CD14-positive monocyte (primary cell): ENCODE results near the gene MORF4L1. TPM values are rescaled to one million over a fixed set of nuclear protein-coding genes. Genes with fewer than 3 reads are reported as not detected.

ENCODE experiments used
- DNase-seq, 3 donors: peaks; one replicate each; pipeline ENCODE4 v3.0.0-alpha.2; 2011 to 2022
- H2AFZ ChIP-seq: 2 replicates; pipeline ENCODE4 v1.6.0; 2012; ENCODE audit warnings: mild to moderate bottlenecking, low read depth, low read length, inconsistent platforms; ENCODE audit not compliant: insufficient read depth, poor library complexity, severe bottlenecking
- H3K27ac ChIP-seq, 2 donors: 1 replicate in 1 of 2; 2 replicates in 1 of 2; pipeline ENCODE4 v1.5.1; 2012 to 2013; ENCODE audit warnings: low read length in 2 of 2, control low read depth in 1 of 2, inconsistent platforms in 1 of 2, low read depth in 1 of 2, mild to moderate bottlenecking in 1 of 2
- H3K27me3 ChIP-seq, 2 donors: one replicate each; pipeline versions ENCODE4 v1.6.0 to v1.6.1; 2011 to 2013; ENCODE audit warnings: low read length in 2 of 2; ENCODE audit not compliant: control insufficient read depth in 2 of 2, insufficient read depth in 2 of 2
- H3K36me3 ChIP-seq, 2 donors: replicated peaks in 1 of 2; 1 replicate in 1 of 2; 2 replicates in 1 of 2; pipeline versions ENCODE4 v1.5.1 to v1.6.1; 2012 to 2013; ENCODE audit warnings: low read length in 2 of 2, control low read depth in 1 of 2, inconsistent platforms in 1 of 2, mild to moderate bottlenecking in 1 of 2; ENCODE audit not compliant: insufficient read depth in 2 of 2, control insufficient read depth in 1 of 2
- H3K4me1 ChIP-seq, 2 donors: 1 replicate in 1 of 2; 2 replicates in 1 of 2; pipeline versions ENCODE4 v1.5.1 to v1.6.1; 2012 to 2013; ENCODE audit warnings: low read length in 2 of 2, control low read depth in 1 of 2, inconsistent platforms in 1 of 2, mild to moderate bottlenecking in 1 of 2, moderate library complexity in 1 of 2; ENCODE audit not compliant: insufficient read depth in 2 of 2, control insufficient read depth in 1 of 2
- H3K4me2 ChIP-seq: replicated peaks from 2 replicates; pipeline ENCODE3; 2012; ENCODE audit warnings: low read length, moderate library complexity, mild to moderate bottlenecking; ENCODE audit not compliant: poor library complexity, severe bottlenecking; ENCODE audit errors: extremely low read depth
- H3K4me3 ChIP-seq, 3 experiments: fragments of 200-600 bp in 1 of 3; sonication (generic) in 1 of 3; replicated peaks in 1 of 3; 1 replicate in 2 of 3; 2 replicates in 1 of 3; pipeline ENCODE4 v1.5.1; 2011 to 2013; ENCODE audit warnings: low read length in 3 of 3, mild to moderate bottlenecking in 3 of 3, control low read depth in 2 of 3, low read depth in 2 of 3, inconsistent platforms in 1 of 3, moderate library complexity in 1 of 3
- H3K79me2 ChIP-seq: 2 replicates; pipeline ENCODE4 v1.6.0; 2012; ENCODE audit warnings: mild to moderate bottlenecking, control low read depth, inconsistent platforms, low read length, moderate library complexity; ENCODE audit not compliant: insufficient read depth
- H3K9ac ChIP-seq: 2 replicates; pipeline ENCODE4 v1.6.0; 2017; ENCODE audit warnings: low read length, mild to moderate bottlenecking; ENCODE audit not compliant: insufficient read depth, poor library complexity, severe bottlenecking
- H3K9me3 ChIP-seq, 2 donors: replicated peaks in 1 of 2; 1 replicate in 1 of 2; 2 replicates in 1 of 2; pipeline versions ENCODE4 v1.5.1 to v1.6.1; 2012 to 2013; ENCODE audit warnings: low read length in 2 of 2, control low read depth in 1 of 2; ENCODE audit not compliant: control insufficient read depth in 1 of 2, insufficient read depth in 1 of 2
- H4K20me1 ChIP-seq: 2 replicates; pipeline ENCODE4 v1.6.0; 2012; ENCODE audit warnings: mild to moderate bottlenecking, low read length, control low read depth, moderate library complexity; ENCODE audit not compliant: insufficient read depth
- H3K27ac Mint-ChIP-seq, 7 donors: one replicate each; pipeline ENCODE4 v1.8.0; 2020; ENCODE audit warnings: mild to moderate bottlenecking in 7 of 7, mixed read lengths in 7 of 7, moderate library complexity in 6 of 7, inconsistent platforms in 2 of 7
- H3K27me3 Mint-ChIP-seq, 3 donors: one replicate each; pipeline ENCODE4 v1.8.0; 2021 to 2022; ENCODE audit warnings: low read depth in 3 of 3, mild to moderate bottlenecking in 3 of 3, mixed read lengths in 3 of 3, moderate library complexity in 3 of 3, inconsistent platforms in 1 of 3
- H3K36me3 Mint-ChIP-seq, 2 donors: one replicate each; pipeline ENCODE4 v1.8.0; 2020; ENCODE audit warnings: mixed read lengths in 2 of 2, inconsistent platforms in 1 of 2, mild to moderate bottlenecking in 1 of 2
- H3K4me1 Mint-ChIP-seq: one replicate; pipeline ENCODE4 v1.8.0; 2020; ENCODE audit warnings: mild to moderate bottlenecking, mixed read lengths
- H3K4me3 Mint-ChIP-seq, 2 donors: one replicate each; pipeline ENCODE4 v1.8.0; 2020; ENCODE audit warnings: mild to moderate bottlenecking in 2 of 2, mixed read lengths in 2 of 2, moderate library complexity in 1 of 2
- H3K9me3 Mint-ChIP-seq, 7 donors: one replicate each; pipeline ENCODE4 v1.8.0; 2020 to 2022; ENCODE audit warnings: mixed read lengths in 7 of 7, mild to moderate bottlenecking in 6 of 7, moderate library complexity in 6 of 7, inconsistent platforms in 2 of 7
- WGBS: methylation state at CpG from one replicate; pipeline ENCODE4 v1.1.5; 2013; ENCODE audit warnings: missing lambda C conversion rate; ENCODE audit not compliant: insufficient coverage; 5-methylcytosine and 5-hydroxymethylcytosine counted together
- intact Hi-C, 2 donors: fragments of 100-400 bp; cut with micrococcal nuclease; formaldehyde crosslinking; loops; one replicate each; pipeline versions ENCODE4 v1.15.0 to v1.15.1; 2023
- polyA plus RNA-seq, 3 donors: library from polyadenylated mRNA; depleted of rRNA in 1 of 3; unstranded in 2 of 3; stranded (reverse) in 1 of 3; fragments of 300-500 nt in 2 of 3; fragments of >200 nt in 1 of 3; fragmentation: Illumina TruSeq in 2 of 3; gene quantifications; 1 replicate in 2 of 3; 2 replicates in 1 of 3; pipeline ENCODE4 v1.2.3, GENCODE V29; 2012 to 2021
- TF ChIP-seq, protein P1 (sequence below): fragments of 200-600 bp; IDR thresholded peaks from one replicate; pipeline ENCODE4 v1.8.0; 2022; ENCODE audit warnings: antibody characterized with exemption, mild to moderate bottlenecking

Gene MORF4L1
- polyA plus RNA-seq, 3 donors = 191 to 242 (median 224) TPM

DNA sequence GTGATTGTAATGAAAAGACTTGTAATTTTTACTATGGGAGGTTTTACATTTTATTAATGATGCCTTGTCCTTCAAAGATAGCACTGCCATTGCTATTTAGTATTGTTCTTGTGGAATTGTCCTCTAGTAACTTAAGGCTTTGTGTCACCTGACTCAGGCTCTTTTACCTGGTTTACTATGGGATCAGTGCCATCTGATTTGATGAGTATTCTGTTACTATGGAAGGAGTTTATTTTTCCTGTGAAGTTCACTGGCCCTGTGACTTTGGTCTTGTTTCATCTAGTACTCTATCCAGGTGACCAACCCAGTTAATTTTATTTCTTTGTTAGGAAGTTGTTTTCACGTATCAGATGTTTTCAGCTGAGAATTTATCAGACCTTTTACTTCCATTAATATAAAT is 9.0 kb downstream of the MORF4L1 start:
- DNase-seq = no peak
- Histone ChIP-seq H3K9ac (no peak overlapping the region), H3K79me2 (peaks cover 100% of the 10 kb centered on the region), H3K4me1 (peaks cover 18 to 20% of the 10 kb centered on the region in 2 donors), H3K27ac (no peak overlapping the region), H4K20me1 (peaks cover 100% of the 10 kb centered on the region), H3K9me3 (no peaks in the 10 kb centered on the region), H3K27me3 (no peaks in the 10 kb centered on the region), H3K36me3 (peaks cover 60 to 74% of the 10 kb centered on the region in 2 donors), H3K4me2 (no peak overlapping the region), H2AFZ (no peak overlapping the region), H3K4me3 (no peak overlapping the region)
- Mint-ChIP-seq H3K4me1 (peaks cover 20% of the 10 kb centered on the region), H3K27me3 (no peaks in the 10 kb centered on the region), H3K36me3 (peaks cover 47 to 68% of the 10 kb centered on the region in 2 donors), H3K4me3 (no peak overlapping the region), H3K27ac (no peak overlapping the region), H3K9me3 (no peaks in the 10 kb centered on the region)
- no CpG with 5 or more reads among the region's 1 CpG for WGBS
- TF ChIP-seq, protein P1, sequence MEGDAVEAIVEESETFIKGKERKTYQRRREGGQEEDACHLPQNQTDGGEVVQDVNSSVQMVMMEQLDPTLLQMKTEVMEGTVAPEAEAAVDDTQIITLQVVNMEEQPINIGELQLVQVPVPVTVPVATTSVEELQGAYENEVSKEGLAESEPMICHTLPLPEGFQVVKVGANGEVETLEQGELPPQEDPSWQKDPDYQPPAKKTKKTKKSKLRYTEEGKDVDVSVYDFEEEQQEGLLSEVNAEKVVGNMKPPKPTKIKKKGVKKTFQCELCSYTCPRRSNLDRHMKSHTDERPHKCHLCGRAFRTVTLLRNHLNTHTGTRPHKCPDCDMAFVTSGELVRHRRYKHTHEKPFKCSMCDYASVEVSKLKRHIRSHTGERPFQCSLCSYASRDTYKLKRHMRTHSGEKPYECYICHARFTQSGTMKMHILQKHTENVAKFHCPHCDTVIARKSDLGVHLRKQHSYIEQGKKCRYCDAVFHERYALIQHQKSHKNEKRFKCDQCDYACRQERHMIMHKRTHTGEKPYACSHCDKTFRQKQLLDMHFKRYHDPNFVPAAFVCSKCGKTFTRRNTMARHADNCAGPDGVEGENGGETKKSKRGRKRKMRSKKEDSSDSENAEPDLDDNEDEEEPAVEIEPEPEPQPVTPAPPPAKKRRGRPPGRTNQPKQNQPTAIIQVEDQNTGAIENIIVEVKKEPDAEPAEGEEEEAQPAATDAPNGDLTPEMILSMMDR = no peak
- intact Hi-C loops = no loop called here

- Histone ChIP-seq H4K20me1 (peaks cover 100% of the 10 kb centered on the region), H3K36me3 (peaks cover 96 to 99% of the 10 kb centered on the region in 2 donors), H3K4me3 (no peak overlapping the region), H3K4me2 (no peak overlapping the region), H3K27ac (no peak overlapping the region), H3K9ac (no peak overlapping the region), H3K9me3 (no peaks in the 10 kb centered on the region), H3K79me2 (peaks cover 76% of the 10 kb centered on the region), H3K27me3 (no peaks in the 10 kb centered on the region), H2AFZ (no peak overlapping the region), H3K4me1 (no peaks in the 10 kb centered on the region)
- no peaks in the 10 kb centered on the region for H3K27me3 Mint-ChIP-seq
- peaks cover 84 to 94% of the 10 kb centered on the region in 2 donors for H3K36me3 Mint-ChIP-seq
- H3K4me1 Mint-ChIP-seq = no peaks in the 10 kb centered on the region
- no peak overlapping the region for H3K4me3 Mint-ChIP-seq
- no peak for DNase-seq
- intact Hi-C loops = no loop called here
- H3K27ac Mint-ChIP-seq = no peak overlapping the region
- 80% methylated on average over 1 of the region's 4 CpGs for whole genome bisulfite sequencing
- TF ChIP-seq, protein P1 = no peak
- no peaks in the 10 kb centered on the region for H3K9me3 Mint-ChIP-seq
Measured at GRCh38 chr15:78889000-78889399, 16.3 kb downstream of the MORF4L1 start.
